ENCODE results near the gene FHOD3. TPM values are rescaled to one million over a fixed set of nuclear protein-coding genes. Genes with fewer than 3 reads are reported as not detected.

FHOD3 gene
- total RNA-seq, 8 experiments from 2014 or later = 1.2 to 36.1 (median 21.8) TPM

DNA sequence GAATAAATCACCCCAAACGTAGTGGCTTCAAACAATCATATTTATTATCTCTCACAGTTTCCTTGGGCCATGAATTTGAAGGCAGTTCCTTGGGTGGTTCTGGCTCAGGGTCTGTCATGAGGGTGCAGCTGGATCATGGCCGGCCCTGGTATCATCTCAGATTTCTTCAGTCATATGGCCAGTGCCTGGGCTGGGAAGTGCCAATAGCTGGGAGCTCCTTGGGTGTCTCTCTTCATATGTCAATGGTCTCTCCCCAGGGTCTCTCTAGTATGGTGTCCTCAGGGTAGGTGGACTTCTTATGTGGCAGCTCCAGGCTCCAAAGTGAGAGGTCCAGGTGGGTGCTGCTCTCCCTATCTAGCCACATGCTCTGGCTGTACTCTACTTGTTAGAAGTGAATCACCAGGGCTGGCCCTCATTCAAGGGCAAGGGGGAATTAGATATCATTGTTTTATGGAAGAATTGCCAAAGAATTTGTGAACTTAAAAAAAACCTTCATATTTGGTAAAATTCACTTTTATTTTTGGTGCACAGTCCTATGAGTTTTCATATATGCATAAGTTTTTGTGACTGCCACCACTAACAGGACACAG is 15.4 kb downstream of the FHOD3 start:
- H3K27ac ChIP-seq = no peak overlapping the region
- no peak for ATAC-seq (replicated peaks in 6 of 8)
- peaks cover 0 to 12% of the 10 kb centered on the region in 2 donors for H3K4me1 ChIP-seq (replicated peaks in 1 of 2)
- no peak overlapping the region for H3K4me3 ChIP-seq
- 25 to 100% (median 86%) methylated on average over 1 to 2 of the region's 2 CpGs; no CpG with 5 or more reads in 2 of the 10 experiments for WGBS, 10 experiments
- in situ Hi-C loops (cut with MboI; ENCODE audit: low pct_unique_long_range_greater_than_20kb in 2 of 9, low sequenced_read_pairs in 9 of 9, unreplicated experiment in 9 of 9) = loop anchor here in 1 of 9 experiments (25.0 kb wide), 2 partner anchors 249 to 349 kb away; no protein-coding TSS in a partner anchor

DNA sequence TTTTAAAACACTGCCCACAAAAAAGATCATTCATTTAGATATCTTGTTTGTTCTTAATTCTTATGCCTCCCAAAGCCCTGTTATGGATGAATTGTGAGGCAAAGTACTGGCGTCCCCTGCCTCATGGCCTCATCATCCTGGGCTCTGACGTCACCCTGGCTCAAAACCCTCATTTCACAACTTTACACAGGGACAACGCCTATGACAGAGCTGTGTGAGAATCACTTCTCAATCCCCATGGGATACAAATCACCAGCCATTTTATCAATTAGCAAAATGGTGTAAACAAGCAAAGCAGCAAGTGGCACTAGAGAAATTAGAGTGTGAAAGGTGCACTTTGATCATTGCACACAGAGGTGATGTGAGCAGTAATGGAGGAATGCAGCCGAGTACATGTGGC is 16.6 kb downstream of the FHOD3 start:
- Histone ChIP-seq H3K27ac (no peak overlapping the region), H3K4me3 (no peak overlapping the region), H3K4me1 (replicated peaks in 1 of 2) (peaks cover 0 to 8% of the 10 kb centered on the region in 2 donors)
- peak in 3 of 8 experiments; percentile 8 to 53 (median 13) for ATAC-seq (replicated peaks in 6 of 8)
- 33 to 95% (median 68%) methylated on average over 1 to 3 of the region's 4 CpGs; no CpG with 5 or more reads in 4 of the 10 experiments for WGBS, 10 experiments
- in situ Hi-C loops (cut with MboI; ENCODE audit: low pct_unique_long_range_greater_than_20kb in 2 of 9, low sequenced_read_pairs in 9 of 9, unreplicated experiment in 9 of 9) = loop anchor here in 1 of 9 experiments (25.0 kb wide), 2 partner anchors 248 to 348 kb away; no protein-coding TSS in a partner anchor

- ATAC-seq (replicated peaks in 6 of 8) = peak in 1 of 8 experiments; percentile 11
- Histone ChIP-seq H3K27ac (no peak overlapping the region), H3K4me1 (replicated peaks in 1 of 2) (peaks cover 0 to 2% of the 10 kb centered on the region in 2 donors), H3K4me3 (no peak overlapping the region)
- 3 to 92% (median 62%) methylated on average over 2 to 4 of the region's 4 CpGs; no CpG with 5 or more reads in 3 of the 10 experiments for WGBS, 10 experiments
- in situ Hi-C loops (cut with MboI; ENCODE audit: low pct_unique_long_range_greater_than_20kb in 2 of 9, low sequenced_read_pairs in 9 of 9, unreplicated experiment in 9 of 9) = loop anchor here in 1 of 9 experiments (25.0 kb wide), 2 partner anchors 248 to 348 kb away; no protein-coding TSS in a partner anchor
Observed at GRCh38 chr18:36314754-36315153, 17.2 kb downstream of the FHOD3 start.

DNA sequence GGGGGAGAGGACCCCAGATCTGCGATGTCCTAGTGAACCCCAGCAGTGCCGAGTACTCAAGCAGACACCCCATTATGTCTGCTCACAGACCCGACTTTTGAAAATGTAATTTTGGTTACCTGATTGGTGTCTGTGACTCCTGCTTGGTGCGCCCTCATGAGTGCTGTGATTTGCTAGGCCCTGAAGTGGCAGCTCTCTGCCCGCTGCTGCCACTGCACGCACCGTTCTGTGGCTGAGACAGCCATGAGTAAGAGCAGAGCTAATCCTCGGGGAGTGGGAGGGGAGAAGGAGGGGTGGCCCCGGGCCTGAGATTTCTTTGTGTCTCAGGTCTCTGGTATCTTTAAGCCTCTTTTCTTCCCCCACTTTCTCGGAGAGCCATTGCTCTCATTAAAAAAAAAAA is 18.2 kb downstream of the FHOD3 start:
- H3K4me1 ChIP-seq (replicated peaks in 1 of 2) = no peaks in the 10 kb centered on the region
- peak in 1 of 8 experiments; percentile 25 for ATAC-seq (replicated peaks in 6 of 8)
- no peak overlapping the region for H3K27ac ChIP-seq
- in situ Hi-C loops (cut with MboI; ENCODE audit: low pct_unique_long_range_greater_than_20kb in 2 of 9, low sequenced_read_pairs in 9 of 9, unreplicated experiment in 9 of 9) = loop anchor here in 1 of 9 experiments (25.0 kb wide), 2 partner anchors 247 to 347 kb away; no protein-coding TSS in a partner anchor
- no peak overlapping the region for H3K4me3 ChIP-seq
- WGBS, 10 experiments = 19 to 100% (median 93%) methylated on average over 1 to 9 of the region's 10 CpGs; no CpG with 5 or more reads in 2 of the 10 experiments

DNA sequence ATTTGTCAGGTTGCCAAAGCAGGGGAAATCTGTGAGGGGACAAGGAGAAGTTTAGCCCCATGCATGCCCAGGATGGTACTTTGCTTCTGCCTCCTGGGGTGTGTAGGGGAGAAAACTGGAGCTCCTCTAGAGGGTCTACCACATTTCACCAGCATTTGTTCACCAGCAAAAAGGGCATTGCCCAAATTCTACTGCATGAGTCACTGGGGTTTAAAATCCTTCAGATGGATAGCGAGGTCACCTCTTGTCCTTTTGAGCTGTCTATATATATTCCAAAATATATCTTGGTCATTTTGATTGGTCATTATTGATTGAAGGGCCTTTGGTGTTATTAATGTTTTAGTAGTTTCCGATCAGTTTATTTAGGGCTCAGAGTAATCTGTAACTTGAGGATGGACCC is 18.7 kb downstream of the FHOD3 start:
- 60 to 100% (median 100%) methylated on average over 1 to 2 of the region's 2 CpGs; no CpG with 5 or more reads in 2 of the 10 experiments for WGBS, 10 experiments
- no peak overlapping the region for H3K27ac ChIP-seq

GRCh38 chr18:36321658-36322407 is 24.3 kb downstream of the FHOD3 start:
- no peak overlapping the region for H3K27ac ChIP-seq
- no peaks in the 10 kb centered on the region for H3K4me1 ChIP-seq (replicated peaks in 1 of 2)
- peak in 3 of 8 experiments; percentile 78 to 100 (median 100) for ATAC-seq (replicated peaks in 6 of 8)
- no peak overlapping the region for H3K4me3 ChIP-seq
- WGBS, 10 experiments = 17 to 100% (median 61%) methylated on average over 1 to 8 of the region's 10 CpGs; no CpG with 5 or more reads in 4 of the 10 experiments
- in situ Hi-C loops (cut with MboI; ENCODE audit: low pct_unique_long_range_greater_than_20kb in 2 of 9, low sequenced_read_pairs in 9 of 9, unreplicated experiment in 9 of 9) = loop anchor here in 1 of 9 experiments (25.0 kb wide), 2 partner anchors 240 to 340 kb away; no protein-coding TSS in a partner anchor

More for the DNA sequence above, 18.7 kb downstream of the FHOD3 start:
- no peak overlapping the region for H3K4me3 ChIP-seq
- in situ Hi-C loops (cut with MboI; ENCODE audit: low pct_unique_long_range_greater_than_20kb in 2 of 9, low sequenced_read_pairs in 9 of 9, unreplicated experiment in 9 of 9) = loop anchor here in 1 of 9 experiments (25.0 kb wide), 2 partner anchors 246 to 346 kb away; no protein-coding TSS in a partner anchor
- H3K4me1 ChIP-seq (replicated peaks in 1 of 2) = no peaks in the 10 kb centered on the region
- no peak for ATAC-seq (replicated peaks in 6 of 8)

DNA sequence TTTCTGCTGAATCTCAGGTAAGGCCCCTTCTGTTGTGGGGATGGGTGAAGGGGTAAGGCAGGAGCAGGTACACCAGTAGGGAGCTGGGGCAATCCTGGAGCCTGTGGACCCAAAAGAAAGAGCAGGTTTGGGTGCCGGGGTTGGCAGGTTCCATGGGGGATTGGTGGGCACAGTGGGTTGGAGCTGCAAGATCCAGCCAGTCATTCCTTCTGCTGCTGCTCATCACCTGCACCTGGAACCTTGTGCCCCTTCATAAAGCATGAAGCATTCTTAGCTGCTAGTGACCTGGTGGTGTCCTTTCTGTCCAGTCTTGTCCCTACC is 24.9 kb downstream of the FHOD3 start:
- WGBS, 10 experiments = no CpG with 5 or more reads among the region's 1 CpG
- ATAC-seq (replicated peaks in 6 of 8) = no peak
- Histone ChIP-seq H3K27ac (no peak overlapping the region), H3K4me1 (replicated peaks in 1 of 2) (no peaks in the 10 kb centered on the region), H3K4me3 (no peak overlapping the region)
- in situ Hi-C loops (cut with MboI; ENCODE audit: low pct_unique_long_range_greater_than_20kb in 2 of 9, low sequenced_read_pairs in 9 of 9, unreplicated experiment in 9 of 9) = loop anchor here in 1 of 9 experiments (25.0 kb wide), 2 partner anchors 240 to 340 kb away; no protein-coding TSS in a partner anchor

DNA sequence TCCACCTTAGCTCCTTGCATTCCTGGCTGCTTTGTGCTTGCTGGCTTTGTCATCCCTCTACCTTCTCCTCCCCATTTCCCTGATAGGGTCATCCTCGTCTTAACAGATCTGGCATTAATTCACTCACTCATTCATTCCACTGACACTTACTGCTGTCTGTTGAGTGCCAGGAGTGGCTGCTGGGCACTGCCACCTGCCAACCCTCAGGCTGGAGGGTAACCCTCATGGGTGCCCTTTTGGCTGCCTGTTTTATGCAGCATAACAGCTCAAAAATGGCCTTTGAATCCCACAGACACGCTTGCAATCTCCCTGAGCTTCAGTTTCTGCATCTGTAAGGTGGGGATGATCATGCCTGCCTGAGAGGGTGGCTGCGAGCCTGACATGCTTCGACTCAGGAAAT is 25.2 kb downstream of the FHOD3 start:
- Histone ChIP-seq H3K27ac (no peak overlapping the region), H3K4me1 (replicated peaks in 1 of 2) (no peaks in the 10 kb centered on the region), H3K4me3 (no peak overlapping the region)
- in situ Hi-C loops (cut with MboI; ENCODE audit: low pct_unique_long_range_greater_than_20kb in 2 of 9, low sequenced_read_pairs in 9 of 9, unreplicated experiment in 9 of 9) = loop anchor here in 1 of 9 experiments (25.0 kb wide), 2 partner anchors 240 to 340 kb away; no protein-coding TSS in a partner anchor
- ATAC-seq (replicated peaks in 6 of 8) = no peak
- 50 to 100% (median 86%) methylated on average over 1 to 3 of the region's 4 CpGs; no CpG with 5 or more reads in 5 of the 10 experiments for WGBS, 10 experiments

- Histone ChIP-seq H3K4me1 (replicated peaks in 1 of 2) (no peaks in the 10 kb centered on the region), H3K4me3 (no peak overlapping the region), H3K27ac (no peak overlapping the region)
- WGBS, 10 experiments = 80 to 100% (median 86%) methylated on average over 1 of the region's 1 CpG; no CpG with 5 or more reads in 7 of the 10 experiments
- in situ Hi-C loops (cut with MboI; ENCODE audit: low pct_unique_long_range_greater_than_20kb in 2 of 9, low sequenced_read_pairs in 9 of 9, unreplicated experiment in 9 of 9) = loop anchor here in 1 of 9 experiments (25.0 kb wide), 2 partner anchors 239 to 339 kb away; no protein-coding TSS in a partner anchor
- no peak for ATAC-seq (replicated peaks in 6 of 8)
Observed at GRCh38 chr18:36323421-36323820, 25.9 kb downstream of the FHOD3 start.

- Histone ChIP-seq H3K4me1 (replicated peaks in 1 of 2) (no peaks in the 10 kb centered on the region), H3K27ac (no peak overlapping the region), H3K4me3 (no peak overlapping the region)
- WGBS, 10 experiments = 0 to 100% (median 73%) methylated on average over 1 of the region's 1 CpG; no CpG with 5 or more reads in 5 of the 10 experiments
- in situ Hi-C loops (cut with MboI; ENCODE audit: low pct_unique_long_range_greater_than_20kb in 2 of 9, low sequenced_read_pairs in 9 of 9, unreplicated experiment in 9 of 9) = no loop called here
- ATAC-seq (replicated peaks in 6 of 8) = no peak
Observed at GRCh38 chr18:36325846-36326245, 28.3 kb downstream of the FHOD3 start.

DNA sequence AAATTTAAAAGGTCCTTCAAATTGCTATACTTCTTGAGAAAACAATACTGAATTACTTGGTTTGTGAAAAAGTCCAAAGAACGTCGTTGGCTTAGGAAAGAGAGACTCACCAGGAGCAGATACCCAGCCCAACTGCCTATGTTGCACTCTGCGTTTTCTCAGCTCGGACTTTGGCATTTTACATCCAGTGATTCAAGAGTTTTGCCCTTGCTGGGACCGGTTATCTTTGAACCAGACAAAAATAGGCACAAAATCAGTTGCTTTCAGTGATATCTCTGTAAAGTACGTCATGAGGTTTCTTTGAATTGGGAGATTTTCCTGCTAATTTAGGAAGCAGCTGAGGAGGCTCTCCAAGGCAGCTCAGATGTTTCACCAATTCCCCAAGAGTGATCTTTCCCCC is 29.3 kb downstream of the FHOD3 start:
- ATAC-seq (replicated peaks in 6 of 8) = no peak
- WGBS, 10 experiments = 66 to 100% (median 95%) methylated on average over 1 to 6 of the region's 6 CpGs
- Histone ChIP-seq H3K4me1 (replicated peaks in 1 of 2) (no peaks in the 10 kb centered on the region), H3K4me3 (no peak overlapping the region), H3K27ac (no peak overlapping the region)
- in situ Hi-C loops (cut with MboI; ENCODE audit: low pct_unique_long_range_greater_than_20kb in 2 of 9, low sequenced_read_pairs in 9 of 9, unreplicated experiment in 9 of 9) = no loop called here

GRCh38 chr18:36327352-36328316 is 30.1 kb downstream of the FHOD3 start:
- no peak for ATAC-seq (replicated peaks in 6 of 8)
- 68 to 100% (median 96%) methylated on average over 1 to 5 of the region's 5 CpGs; no CpG with 5 or more reads in 2 of the 10 experiments for WGBS, 10 experiments
- in situ Hi-C loops (cut with MboI; ENCODE audit: low pct_unique_long_range_greater_than_20kb in 2 of 9, low sequenced_read_pairs in 9 of 9, unreplicated experiment in 9 of 9) = no loop called here
- H3K4me3 ChIP-seq = no peak overlapping the region
- H3K27ac ChIP-seq = no peak overlapping the region
- H3K4me1 ChIP-seq (replicated peaks in 1 of 2) = no peaks in the 10 kb centered on the region
